ACHN (cell line): ENCODE results near the gene SCYL3.
A peak's percentile ranks its signal among the peaks of the same experiment; 100 is the strongest.
"Not testable (repeated sequence)": the region's sequence is repeated elsewhere in the genome, so short reads cannot be mapped to it uniquely, and the experiment has no call there.

Source experiments
- DNase-seq: peaks from one replicate; pipeline ENCODE4 v3.0.0-alpha.2; 2015
- in situ Hi-C: cut with HindIII; loops from 2 replicates; pipeline ENCODE4 v1.10.0; 2017; ENCODE audit warnings: low sequenced_read_pairs, low pct_ligation_motif_present, low pct_unique_long_range_greater_than_20kb

The SCYL3 gene

GRCh38 chr1:169838942-169839341 is 54.8 kb downstream of the SCYL3 start:
- in situ Hi-C loops, result no loop called here
- DNase-seq, result no peak

DNA sequence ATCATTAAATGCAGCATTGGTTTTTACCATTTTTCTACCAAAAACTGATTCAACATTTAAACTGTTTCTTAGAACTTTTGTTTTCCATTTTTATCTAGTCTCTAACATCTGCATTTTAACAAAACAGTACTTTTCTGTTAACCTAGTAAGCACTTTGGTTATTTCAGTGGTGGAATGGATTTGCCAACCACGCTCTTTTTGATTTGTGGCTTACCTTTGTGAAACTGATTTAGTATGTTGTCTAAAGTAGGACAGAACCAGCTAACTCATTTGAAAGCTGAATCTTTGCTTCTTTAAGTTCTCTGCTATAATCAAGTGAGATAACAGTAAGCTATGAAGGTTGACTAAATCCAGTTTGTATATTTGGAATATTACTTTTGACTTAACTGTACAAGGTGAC is 57.5 kb downstream of the SCYL3 start:
- in situ Hi-C loops, result no loop called here
- DNase-seq, result no peak

DNA sequence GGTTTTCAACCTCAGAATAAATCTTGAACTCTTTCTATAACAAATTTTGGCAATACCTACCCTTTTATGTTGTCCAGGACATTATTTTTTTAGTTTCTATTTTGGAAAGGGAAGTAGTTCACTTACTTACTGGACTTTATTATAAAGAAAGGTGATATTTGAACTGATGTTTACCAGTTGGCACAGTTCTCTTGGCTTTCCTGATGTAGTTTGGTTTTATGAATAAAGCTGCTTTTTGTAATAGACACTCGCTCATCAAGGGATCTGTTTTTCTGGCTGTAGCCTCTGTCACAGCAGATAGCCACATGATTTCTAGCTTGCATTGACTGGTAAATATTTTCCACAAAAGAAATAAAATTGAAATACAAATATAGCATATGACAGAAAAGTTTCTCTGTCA is 58.0 kb downstream of the SCYL3 start:
- no peak for DNase-seq
- in situ Hi-C loops, result no loop called here

- DNase-seq, result no peak
- in situ Hi-C loops, result no loop called here
Observed at GRCh38 chr1:169834869-169835268, 58.8 kb downstream of the SCYL3 start.

DNA sequence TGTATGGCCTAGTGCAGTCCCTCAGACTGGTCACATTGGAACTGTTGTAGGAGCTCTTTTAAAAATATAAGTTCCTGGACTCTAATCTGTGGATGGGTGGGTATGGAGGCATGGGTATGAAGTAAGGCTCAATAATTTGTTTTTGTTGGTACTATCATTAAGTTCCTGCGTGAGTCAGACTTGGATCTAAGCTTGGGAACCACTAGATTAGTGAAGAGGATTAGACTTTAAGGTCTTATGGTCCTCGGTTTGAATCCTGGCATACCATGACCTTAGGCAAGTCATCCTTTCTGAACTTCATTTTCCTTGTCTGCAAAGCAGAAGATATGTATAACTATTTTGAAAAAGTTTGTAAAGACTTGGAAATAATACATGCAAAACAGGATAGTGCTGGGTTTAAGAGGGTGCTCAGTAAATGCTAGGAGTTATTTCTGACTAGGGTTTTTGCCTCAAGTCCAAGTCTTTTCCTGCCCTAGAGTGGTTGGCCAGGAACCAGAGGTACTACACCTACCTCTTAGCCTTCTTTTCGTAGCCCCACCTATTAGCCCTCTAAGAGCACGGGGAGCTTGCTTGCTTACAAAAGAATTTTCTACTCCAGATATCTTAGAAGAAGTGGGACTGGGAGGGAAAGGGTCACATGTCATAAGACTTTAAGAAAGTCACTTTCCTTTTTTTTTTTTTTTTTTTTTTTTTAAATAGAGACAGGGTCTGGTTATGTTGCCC is 60.4 kb downstream of the SCYL3 start:
- in situ Hi-C loops, result no loop called here
- DNase-seq, result no peak

- in situ Hi-C loops, result no loop called here
- DNase-seq, result no peak
Observed at GRCh38 chr1:169829671-169830070, 64.0 kb downstream of the SCYL3 start.

DNA sequence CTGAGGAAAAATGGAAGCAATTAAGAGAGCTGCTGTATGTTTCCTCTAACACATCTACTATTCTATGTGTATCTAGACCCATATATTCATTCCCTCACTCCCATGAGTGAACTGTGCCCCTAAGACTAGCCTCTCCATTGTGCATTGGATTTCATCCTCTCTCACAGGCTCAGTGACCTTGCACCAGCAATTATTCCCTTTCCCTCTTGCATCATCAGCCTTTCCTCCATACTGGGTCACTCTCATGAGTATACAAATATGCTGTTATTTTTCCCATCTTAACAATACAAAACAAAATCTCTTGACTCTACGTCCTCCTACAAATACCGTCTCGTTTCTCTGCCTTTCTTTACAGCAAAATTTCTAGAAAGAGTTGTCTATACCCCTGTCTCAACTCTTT is 69.5 kb downstream of the SCYL3 start:
- no peak for DNase-seq
- in situ Hi-C loops, result no loop called here

DNA sequence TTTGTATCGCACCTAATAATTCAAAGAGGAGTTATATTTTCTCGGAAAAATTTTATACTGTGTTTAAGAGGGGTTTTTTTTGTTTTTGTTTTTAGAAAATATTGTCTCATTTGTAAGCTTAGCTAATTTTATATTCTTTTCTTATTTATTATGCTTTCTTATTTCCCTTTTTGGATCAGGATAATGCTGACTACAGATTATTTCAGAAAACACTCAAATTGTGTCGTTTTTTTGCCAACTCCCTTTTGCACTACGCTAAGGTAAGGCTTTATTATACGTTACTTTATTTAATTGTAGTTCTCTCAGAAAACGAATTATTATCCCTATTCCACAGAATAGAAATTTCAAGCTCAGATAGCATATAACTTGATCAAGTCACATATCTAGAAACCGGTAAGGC is 72.2 kb downstream of the SCYL3 start:
- in situ Hi-C loops, result no loop called here
- DNase-seq, result no peak

GRCh38 chr1:169816617-169817016 is 77.1 kb downstream of the SCYL3 start:
- DNase-seq, result no peak
- in situ Hi-C loops, result no loop called here

DNA sequence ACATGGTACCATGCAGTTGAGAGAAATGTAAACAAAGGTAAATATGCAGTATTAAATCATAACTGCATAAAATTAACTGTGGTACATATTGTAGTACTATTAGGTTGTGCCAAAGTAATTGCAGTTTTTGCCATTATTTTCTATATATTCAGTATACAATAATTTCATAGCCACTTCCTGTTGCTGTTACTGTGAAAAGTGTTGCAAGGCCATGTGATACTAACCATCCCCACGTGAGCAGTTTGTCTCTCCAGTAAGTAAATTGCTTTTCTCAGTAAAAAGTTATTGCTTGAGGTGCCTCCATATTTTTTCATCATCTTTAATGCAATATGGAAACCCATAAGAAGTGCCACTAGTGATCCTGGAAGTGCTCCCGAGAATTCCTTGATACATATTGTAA is 79.4 kb downstream of the SCYL3 start:
- in situ Hi-C loops, result no loop called here
- DNase-seq, result no peak

DNA sequence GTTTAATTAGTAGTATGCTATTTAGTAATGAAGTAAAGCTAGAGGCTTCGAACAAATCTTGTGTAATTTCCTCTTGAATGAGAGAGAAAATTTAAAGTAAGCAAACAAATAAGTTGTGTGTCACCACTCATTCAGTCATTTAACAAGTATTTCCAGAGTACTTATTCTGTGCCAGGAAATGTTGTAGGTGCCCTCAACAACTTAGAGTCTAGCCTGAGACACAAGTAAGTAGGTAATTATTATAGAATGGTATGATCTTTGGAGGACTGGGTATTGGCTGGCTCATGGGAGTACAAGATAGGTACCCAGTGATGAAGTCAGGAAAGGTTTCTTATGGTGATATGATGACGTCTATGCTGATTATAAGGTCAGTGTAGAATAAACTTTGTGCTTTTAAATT is 81.6 kb downstream of the SCYL3 start:
- in situ Hi-C loops, result no loop called here
- no peak for DNase-seq

GRCh38 chr1:169811418-169812035 is 82.2 kb downstream of the SCYL3 start:
- in situ Hi-C loops, DNase-seq: not testable (repeated sequence)

- peak; percentile 49 for DNase-seq
- in situ Hi-C loops, result no loop called here
Observed at GRCh38 chr1:169809370-169810095, 84.2 kb downstream of the SCYL3 start.

GRCh38 chr1:169804941-169805340 is 88.8 kb downstream of the SCYL3 start:
- in situ Hi-C loops, result no loop called here
- no peak for DNase-seq

DNA sequence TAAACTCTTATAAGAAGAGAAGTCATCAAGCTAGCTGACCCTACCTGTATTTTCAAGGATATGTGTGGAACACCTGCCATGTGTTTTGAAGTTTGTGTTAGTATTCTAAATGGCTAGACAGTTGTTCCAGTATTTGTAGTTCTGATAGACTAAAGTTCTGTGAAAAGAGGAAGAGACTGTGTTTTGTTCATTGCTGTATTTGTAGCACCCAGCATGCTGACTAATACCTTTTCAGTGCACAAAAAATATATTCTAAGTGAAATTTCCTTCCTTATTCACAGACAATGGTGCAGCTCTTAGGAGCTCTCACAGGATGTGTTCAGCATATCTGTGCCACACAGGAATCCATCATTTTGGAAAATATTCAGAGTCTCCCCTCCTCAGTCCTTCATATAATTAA is 90.8 kb downstream of the SCYL3 start:
- in situ Hi-C loops, result no loop called here
- no peak for DNase-seq
